LoVo (cell line): ENCODE results near the gene MTHFD1L.
"Not testable (repeated sequence)": the region's sequence is repeated elsewhere in the genome, so short reads cannot be mapped to it uniquely, and the experiment has no call there.

Experiments
- DNase-seq: peaks from one replicate; pipeline ENCODE4 v3.0.0-alpha.2; 2016; ENCODE audit warnings: low spot score

Gene MTHFD1L

DNA sequence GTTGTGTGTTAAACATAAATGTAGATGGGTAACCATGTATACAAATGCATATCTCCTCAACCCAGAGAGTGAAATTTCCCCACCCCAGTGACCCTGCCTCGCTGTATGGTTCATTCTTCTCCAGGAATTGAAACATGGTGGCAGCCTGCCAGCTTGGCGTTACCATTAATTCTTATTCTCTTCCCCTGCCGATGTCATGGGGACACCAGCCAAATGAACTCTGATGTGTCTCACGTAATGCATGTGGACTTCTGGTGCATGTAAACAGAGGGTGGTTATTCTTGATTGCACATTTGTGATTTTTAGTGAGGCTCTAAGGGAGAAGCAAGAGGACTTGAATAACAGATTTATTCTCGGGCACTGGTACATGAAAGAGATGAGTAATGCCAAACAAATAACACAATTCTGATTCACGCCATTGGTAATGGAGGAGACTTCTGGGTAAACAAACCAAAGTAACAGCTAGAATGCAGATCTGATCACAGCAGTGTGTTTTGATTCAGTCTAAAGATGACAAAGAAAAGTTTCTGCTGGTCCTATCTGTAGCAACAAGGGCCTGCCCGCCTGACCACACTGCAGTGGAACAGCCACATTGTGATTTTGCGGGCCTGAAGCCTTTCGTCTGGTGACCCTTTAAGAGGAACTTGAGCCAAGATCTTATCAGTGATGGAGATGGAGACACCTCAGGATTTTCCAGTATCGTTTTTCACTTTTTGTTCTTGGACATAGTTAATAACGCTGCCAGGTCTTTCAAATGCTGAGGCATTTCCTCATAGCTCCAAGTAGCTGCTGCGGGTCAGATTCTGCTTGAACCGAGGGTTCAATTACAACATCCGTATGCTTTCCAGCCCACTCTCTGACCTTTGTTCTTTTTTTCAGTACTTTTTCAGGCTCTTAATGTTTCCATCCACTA lies 202.4 kb downstream of the MTHFD1L start:
- DNase-seq: peak; percentile 25

DNA sequence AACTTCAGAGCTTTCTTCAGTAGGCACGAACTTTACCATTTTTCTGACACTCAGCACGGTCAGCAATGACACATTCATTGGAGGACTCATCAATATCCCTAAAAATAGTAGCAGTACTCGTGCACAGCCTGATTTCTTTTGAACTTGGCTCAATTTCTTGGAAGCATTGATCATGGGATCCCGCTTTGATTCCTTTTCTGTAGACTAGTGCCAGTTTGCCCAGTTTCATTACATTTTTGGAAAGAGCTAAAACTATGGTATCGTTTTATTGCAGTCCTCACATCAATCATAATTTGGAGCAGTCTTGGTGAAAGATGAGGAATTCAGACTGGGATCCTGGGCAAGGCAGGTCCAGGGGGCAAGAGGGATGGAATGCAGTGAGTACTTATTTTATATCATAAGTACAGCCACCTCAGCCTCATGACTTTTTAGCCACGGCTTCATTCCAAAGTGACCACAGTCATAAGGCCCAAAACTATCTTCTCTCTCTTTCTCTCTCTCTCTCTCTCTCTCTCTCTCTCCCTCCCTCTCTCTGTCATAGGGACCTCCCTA lies 203.3 kb downstream of the MTHFD1L start:
- peak; percentile 3 for DNase-seq

DNA sequence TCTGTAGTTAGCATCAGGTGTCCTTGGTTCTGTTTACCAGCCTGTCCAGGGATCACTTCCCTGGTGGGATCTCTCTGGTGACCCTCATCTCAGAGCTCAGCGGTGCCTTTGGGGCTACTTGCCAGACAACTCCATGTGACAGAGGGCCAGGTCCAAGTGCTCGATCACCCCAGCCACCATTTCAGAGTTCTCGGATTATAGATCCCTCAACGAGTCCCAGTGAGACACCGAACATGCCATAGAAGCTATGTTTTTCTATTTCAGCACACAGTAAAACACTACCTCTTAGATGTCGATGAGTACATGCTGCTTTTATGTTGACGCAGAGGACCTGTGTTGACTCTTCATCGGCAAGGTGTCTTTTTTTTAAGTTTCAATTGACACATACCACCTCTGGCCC lies 204.1 kb downstream of the MTHFD1L start:
- no peak for DNase-seq

DNA sequence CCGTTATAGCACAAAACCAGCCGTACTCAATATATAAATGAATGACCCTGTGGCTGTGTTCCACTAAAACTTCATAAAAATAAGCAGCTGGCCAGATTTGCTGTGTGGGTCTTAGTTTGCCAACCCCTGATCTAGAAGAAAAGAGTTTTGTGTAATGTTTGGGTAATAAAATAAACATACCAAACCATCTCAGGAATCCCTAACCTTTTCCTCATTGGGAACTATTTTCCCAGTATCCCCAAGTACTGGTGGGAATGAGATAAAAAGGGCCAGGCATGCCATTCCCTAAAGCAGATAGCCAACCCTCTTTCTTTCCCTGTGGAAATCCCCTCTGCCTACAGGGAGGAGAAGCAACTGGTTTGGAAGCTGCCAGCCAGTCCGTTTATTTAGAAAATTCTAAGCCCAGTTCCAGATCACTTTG lies 205.1 kb downstream of the MTHFD1L start:
- DNase-seq: no peak

DNA sequence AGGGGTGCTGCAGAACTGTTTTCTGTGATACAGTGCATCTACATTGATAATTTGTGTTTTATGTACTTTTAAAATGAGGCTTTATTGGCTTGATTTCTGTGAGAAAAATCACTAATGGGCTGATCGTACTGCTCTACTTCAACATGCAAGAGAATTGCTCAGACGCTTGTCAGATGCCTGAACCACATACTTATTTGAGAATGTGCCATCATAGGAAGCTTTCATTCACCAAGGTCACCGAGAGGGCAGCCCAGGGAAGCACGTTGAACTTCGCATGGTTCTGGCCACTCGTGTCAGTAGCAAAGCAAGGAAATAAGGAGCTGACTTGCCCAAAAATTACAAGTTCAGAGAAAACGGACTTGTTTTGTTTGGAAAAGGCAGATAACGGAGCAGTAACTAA lies 205.8 kb downstream of the MTHFD1L start:
- no peak for DNase-seq

DNA sequence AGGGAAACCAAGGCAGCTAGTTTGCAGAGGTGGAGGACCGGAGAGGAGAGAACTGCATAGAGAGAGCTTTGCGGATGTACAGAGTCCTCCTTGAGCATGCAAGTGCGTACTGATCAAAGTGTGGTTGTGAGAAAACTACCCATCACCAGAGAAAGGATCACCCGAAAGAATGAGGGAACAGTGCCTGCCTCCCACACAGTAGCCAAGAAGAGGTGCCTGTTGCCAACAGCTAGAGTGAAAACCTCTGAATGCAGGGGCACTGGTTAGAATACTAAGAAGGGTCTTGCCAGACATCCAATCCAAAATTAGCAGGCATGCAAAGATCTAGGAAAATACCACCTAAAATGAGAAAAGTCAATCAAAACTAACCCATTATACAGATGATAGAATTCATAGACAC lies 207.6 kb downstream of the MTHFD1L start:
- no peak for DNase-seq

DNA sequence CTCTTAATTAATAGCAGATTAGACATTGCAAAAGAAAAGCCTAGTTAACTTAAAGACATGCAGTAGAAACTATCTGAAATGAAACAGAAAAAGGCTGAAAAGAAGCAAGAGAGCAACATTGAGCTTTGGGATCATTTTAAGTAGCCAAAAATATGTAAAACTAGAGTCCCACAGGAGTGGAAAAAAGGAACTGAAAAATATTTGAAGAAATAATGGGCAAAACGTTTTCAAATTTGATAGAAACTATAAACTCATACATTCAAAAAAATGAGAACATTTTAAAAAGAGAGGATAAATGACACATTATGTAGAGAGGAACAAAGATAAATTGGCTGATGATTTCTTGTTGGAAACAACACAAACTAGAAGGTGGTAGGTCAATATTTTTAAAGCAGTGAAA lies 208.2 kb downstream of the MTHFD1L start:
- no peak for DNase-seq

DNA sequence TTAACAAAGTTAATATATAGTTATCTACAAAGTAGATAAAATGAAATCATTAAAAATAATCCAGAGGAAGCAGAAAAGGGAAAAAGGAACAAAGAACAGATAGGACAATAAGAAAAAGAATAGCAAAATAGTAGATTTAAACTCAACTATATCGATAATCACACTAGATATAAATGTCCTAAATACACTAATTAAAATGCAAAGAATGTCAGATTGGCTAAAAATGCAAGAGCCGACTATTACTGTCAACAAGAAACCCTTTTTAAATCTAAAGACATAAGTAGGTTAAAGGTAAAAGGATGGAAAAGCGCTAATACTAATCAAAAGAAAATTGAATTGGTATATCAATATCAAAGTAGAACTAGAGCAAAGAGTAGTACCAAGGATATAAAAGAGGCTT lies 209.5 kb downstream of the MTHFD1L start:
- no peak for DNase-seq

GRCh38 chr6:151075527-151075926 lies 210.0 kb downstream of the MTHFD1L start:
- no peak for DNase-seq

GRCh38 chr6:151075930-151076555 lies 210.5 kb downstream of the MTHFD1L start:
- DNase-seq: no peak

- DNase-seq: no peak
Observed at GRCh38 chr6:151078655-151079054, 213.2 kb downstream of the MTHFD1L start.

- no peak for DNase-seq
Observed at GRCh38 chr6:151081656-151082055, 216.2 kb downstream of the MTHFD1L start.

DNA sequence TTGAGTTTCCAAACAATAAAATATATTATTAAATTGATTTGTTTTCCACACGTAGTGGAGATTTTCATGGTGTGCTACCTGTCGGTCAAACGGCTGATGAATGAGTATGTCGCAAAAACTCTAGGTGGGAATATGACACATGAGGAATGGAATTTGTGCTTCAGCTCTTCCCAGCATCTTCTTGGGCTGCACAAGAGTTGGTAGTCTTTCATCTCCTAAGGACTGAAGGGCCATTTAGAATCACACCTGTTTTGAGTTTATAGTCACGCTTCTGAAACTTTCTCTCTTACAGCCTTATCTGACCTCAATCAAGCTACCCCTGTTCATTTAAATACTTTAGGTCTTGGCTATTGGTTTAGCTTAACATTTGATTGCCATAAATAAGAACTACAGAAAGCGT lies 216.6 kb downstream of the MTHFD1L start:
- peak; percentile 39 for DNase-seq

GRCh38 chr6:151084275-151084674 lies 218.8 kb downstream of the MTHFD1L start:
- DNase-seq: no peak

GRCh38 chr6:151087055-151087454 lies 221.6 kb downstream of the MTHFD1L start:
- not testable (repeated sequence) for DNase-seq

DNA sequence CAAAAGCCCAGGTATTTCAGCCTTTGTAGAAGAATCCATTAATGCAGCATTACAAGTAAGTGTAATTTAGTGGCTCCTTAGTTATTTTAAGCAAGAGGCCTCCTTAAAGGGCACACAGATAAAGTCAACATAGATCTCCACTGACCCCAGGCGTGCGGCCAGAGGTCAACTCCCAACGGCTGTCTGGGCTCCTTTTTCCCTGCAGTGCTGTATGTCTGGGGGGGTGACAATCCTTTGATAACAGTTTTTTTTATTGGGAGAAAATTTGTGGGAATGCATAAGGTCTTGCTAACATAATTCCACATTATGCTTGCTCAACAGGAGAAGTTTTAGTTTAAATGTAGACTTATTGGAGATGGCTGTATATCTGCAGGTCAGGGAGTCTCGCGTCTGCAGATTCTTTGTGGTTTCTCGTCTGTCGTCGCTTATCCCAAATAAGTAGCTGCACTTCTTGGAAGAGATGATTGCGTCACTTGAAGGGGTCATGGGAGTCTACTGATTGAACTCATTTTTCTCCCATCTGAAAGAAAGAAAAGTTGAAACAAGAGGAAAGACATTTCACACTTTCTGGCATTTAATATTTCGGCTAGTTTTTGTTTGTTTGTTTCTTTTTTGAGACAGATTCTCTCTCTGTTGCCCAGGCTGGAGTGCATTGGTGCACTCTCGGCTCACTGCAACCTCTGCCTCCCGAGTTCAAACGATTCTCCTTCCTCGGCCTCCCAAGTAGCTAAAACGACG lies 222.5 kb downstream of the MTHFD1L start:
- no peak for DNase-seq

DNA sequence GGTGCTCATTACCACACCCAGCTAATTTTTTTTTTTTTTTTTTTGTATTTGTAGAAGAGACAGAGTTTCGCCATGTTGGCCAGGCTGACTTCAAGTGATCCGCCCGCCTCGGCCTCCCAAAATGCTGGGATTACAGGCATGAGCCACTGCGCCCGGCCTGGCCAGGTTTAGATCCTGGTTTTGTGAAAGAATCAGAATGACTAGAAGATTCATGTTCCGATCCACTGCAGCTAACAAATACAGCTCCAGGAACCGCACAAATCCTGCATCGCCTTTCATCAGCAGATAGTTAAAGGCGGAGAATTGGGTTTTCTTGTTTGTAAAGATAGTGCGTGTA lies 223.1 kb downstream of the MTHFD1L start:
- DNase-seq: no peak

GRCh38 chr6:151088963-151089362 lies 223.5 kb downstream of the MTHFD1L start:
- no peak for DNase-seq

DNA sequence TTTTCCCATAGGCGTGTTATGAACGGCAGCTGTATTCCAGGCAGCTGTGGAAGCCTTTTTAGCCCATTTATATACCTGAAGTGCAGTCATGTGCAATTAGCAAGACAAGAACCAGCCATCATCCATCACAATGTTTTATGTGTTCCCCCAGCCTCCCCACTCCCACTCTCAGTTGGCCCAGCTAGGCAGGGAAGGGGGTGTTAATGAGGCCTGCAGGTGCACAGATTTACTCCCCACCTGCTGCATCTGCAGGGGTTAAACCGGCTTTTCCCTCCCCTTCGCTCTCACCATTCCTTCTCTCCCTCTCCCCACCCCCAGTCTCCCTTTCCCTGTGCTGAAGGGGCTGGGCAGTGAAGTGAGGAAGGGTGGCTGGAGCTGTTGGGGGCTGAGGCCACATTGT lies 224.5 kb downstream of the MTHFD1L start:
- DNase-seq: no peak

DNA sequence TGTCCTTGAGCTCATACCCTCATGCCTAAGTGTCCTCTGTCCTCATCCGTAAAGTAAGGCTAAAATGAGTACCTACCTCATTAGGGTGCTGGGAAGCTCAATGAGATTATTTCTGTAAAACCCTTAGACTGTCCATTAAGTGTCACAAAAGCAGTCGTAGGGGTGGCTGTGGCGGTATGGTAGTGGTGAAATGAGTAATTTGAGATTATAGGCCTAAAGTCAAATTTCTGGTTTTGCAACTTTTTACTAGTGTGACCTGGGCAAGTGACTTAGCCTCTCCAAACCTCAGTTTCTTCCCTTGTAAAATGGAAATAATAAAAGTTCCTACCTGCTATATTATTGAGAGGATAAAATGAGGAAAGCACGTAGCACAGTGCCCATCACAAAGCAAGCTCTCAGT lies 226.1 kb downstream of the MTHFD1L start:
- DNase-seq: no peak

GRCh38 chr6:151092591-151092990 lies 227.1 kb downstream of the MTHFD1L start:
- DNase-seq: no peak

DNA sequence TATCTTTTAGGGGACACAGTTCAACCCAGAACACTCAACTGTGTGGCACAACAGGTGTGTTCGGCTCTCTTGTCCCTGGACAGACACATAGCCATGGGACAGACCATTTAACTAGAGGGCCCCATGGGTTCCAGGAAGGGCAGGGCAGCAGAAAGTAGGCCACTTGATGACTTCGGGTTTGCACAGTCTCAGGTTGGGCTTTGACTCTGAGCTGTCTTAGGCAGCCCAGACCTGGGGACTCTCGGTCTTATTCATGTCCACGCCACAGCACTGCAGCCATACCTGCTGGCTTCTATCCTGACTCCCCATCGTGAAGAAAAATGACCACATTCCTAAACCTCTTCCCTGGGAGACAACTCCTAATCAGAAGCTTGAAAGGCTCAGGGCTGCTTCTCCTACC lies 228.2 kb downstream of the MTHFD1L start:
- no peak for DNase-seq
